Measurements from ENCODE around the gene EMC10.

- TF ChIP-seq POLR2AphosphoS2 (conservative IDR thresholded peaks at IDR 0.05; ENCODE audit: low read length) (no peak), EP300 (IDR thresholded peaks at IDR 0.05) (no peak), MAX (IDR thresholded peaks at IDR 0.05) (no peak), POLR2A (IDR thresholded peaks at IDR 0.05; ENCODE audit: low read length) (no peak), CTCF (IDR thresholded peaks at IDR 0.05) (no peak), SMC3 (IDR thresholded peaks at IDR 0.05) (no peak), CHD2 (IDR thresholded peaks at IDR 0.05; ENCODE audit: low read length, partially characterized antibody) (no peak), RCOR1 (IDR thresholded peaks at IDR 0.05; ENCODE audit: low read depth, low read length) (no peak), FOXS1 (CRISPR knock-in tag; IDR thresholded peaks at IDR 0.05) (no peak)
- TF ChIP-seq, protein P1, sequence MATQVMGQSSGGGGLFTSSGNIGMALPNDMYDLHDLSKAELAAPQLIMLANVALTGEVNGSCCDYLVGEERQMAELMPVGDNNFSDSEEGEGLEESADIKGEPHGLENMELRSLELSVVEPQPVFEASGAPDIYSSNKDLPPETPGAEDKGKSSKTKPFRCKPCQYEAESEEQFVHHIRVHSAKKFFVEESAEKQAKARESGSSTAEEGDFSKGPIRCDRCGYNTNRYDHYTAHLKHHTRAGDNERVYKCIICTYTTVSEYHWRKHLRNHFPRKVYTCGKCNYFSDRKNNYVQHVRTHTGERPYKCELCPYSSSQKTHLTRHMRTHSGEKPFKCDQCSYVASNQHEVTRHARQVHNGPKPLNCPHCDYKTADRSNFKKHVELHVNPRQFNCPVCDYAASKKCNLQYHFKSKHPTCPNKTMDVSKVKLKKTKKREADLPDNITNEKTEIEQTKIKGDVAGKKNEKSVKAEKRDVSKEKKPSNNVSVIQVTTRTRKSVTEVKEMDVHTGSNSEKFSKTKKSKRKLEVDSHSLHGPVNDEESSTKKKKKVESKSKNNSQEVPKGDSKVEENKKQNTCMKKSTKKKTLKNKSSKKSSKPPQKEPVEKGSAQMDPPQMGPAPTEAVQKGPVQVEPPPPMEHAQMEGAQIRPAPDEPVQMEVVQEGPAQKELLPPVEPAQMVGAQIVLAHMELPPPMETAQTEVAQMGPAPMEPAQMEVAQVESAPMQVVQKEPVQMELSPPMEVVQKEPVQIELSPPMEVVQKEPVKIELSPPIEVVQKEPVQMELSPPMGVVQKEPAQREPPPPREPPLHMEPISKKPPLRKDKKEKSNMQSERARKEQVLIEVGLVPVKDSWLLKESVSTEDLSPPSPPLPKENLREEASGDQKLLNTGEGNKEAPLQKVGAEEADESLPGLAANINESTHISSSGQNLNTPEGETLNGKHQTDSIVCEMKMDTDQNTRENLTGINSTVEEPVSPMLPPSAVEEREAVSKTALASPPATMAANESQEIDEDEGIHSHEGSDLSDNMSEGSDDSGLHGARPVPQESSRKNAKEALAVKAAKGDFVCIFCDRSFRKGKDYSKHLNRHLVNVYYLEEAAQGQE (IDR thresholded peaks at IDR 0.05) = no peak
Observed at GRCh38 chr19:50534478-50534877, 58.2 kb downstream of the EMC10 start.
